Stimulated activated naive CD4-positive, alpha-beta T cell treated with Interleukin-2 at 50 U/mL for 16 hours (primary cell): Measurements from ENCODE around the gene STXBP5.

Experiments
- DNase-seq: peaks from one replicate; lab custom pipeline; 2025; lab: John Stamatoyannopoulos, UW

STXBP5 gene

GRCh38 chr6:147178355-147178754, 25.9 kb upstream of the STXBP5 start:
- DNase-seq, result no peak

GRCh38 chr6:147179809-147180208, 24.4 kb upstream of the STXBP5 start:
- DNase-seq, result no peak

GRCh38 chr6:147180926-147181325, 23.3 kb upstream of the STXBP5 start:
- DNase-seq, result no peak

GRCh38 chr6:147184379-147184778, 19.8 kb upstream of the STXBP5 start:
- DNase-seq, result no peak

- DNase-seq, result no peak
Measured at GRCh38 chr6:147185216-147185615, 19.0 kb upstream of the STXBP5 start.

- DNase-seq, result no peak
Measured at GRCh38 chr6:147190556-147190955, 13.7 kb upstream of the STXBP5 start.

GRCh38 chr6:147192278-147192911, 11.8 kb upstream of the STXBP5 start:
- no peak for DNase-seq

GRCh38 chr6:147194652-147195411, 9.4 kb upstream of the STXBP5 start:
- no peak for DNase-seq

GRCh38 chr6:147195510-147195909, 8.7 kb upstream of the STXBP5 start:
- DNase-seq, result no peak

GRCh38 chr6:147195987-147196386, 8.2 kb upstream of the STXBP5 start:
- no peak for DNase-seq

GRCh38 chr6:147200711-147201110, 3.5 kb upstream of the STXBP5 start:
- DNase-seq, result no peak

GRCh38 chr6:147201885-147202515, 2.2 kb upstream of the STXBP5 start:
- DNase-seq, result no peak

GRCh38 chr6:147202516-147203310, 1.5 kb upstream of the STXBP5 start:
- DNase-seq, result peak; percentile 76

- peak; percentile 73 for DNase-seq
Measured at GRCh38 chr6:147203311-147204059, 732 bp upstream of the STXBP5 start.

- DNase-seq, result no peak
Measured at GRCh38 chr6:147204843-147205311, 660 bp downstream of the STXBP5 start.

GRCh38 chr6:147205690-147206600, 1.7 kb downstream of the STXBP5 start:
- DNase-seq, result no peak

GRCh38 chr6:147207351-147207750, 3.1 kb downstream of the STXBP5 start:
- DNase-seq, result no peak

- no peak for DNase-seq
Measured at GRCh38 chr6:147207837-147208754, 3.9 kb downstream of the STXBP5 start.

- no peak for DNase-seq
Measured at GRCh38 chr6:147209762-147210449, 5.7 kb downstream of the STXBP5 start.
